HepG2 (cell line): ENCODE measurements around the gene SKIC2. TPM values are rescaled to one million over a fixed set of nuclear protein-coding genes. Genes with fewer than 3 reads are reported as not detected.

Source experiments
- BCLAF1 ChIP-seq: fragments of 450-650 bp; IDR thresholded peaks from 2 replicates; pipeline ENCODE4 v1.6.1; 2017; ENCODE audit warnings: mild to moderate bottlenecking
- BRCA1 ChIP-seq: sonication (generic); formaldehyde crosslinking; IDR thresholded peaks from 2 replicates; pipeline ENCODE4 v1.4.0; 2020; ENCODE audit warnings: missing genetic modification reagents
- BRD4 ChIP-seq: sonication (generic); formaldehyde crosslinking; IDR thresholded peaks from 2 replicates; pipeline ENCODE4 v1.4.0; 2020; ENCODE audit warnings: missing genetic modification reagents
- DBP ChIP-seq: sonication (generic); formaldehyde crosslinking; IDR thresholded peaks from 2 replicates; pipeline ENCODE4 v1.4.0; 2020; ENCODE audit warnings: missing genetic modification reagents; ENCODE audit errors: not compliant biosample characterization
- HDAC6 ChIP-seq: fragments of 200-600 bp; sonication (generic); IDR thresholded peaks from 2 replicates; pipeline ENCODE4 v1.7.0; 2017; ENCODE audit warnings: mild to moderate bottlenecking, antibody characterized with exemption, low read length, low read depth
- HNRNPK ChIP-seq: fragments of 200-400 bp; formaldehyde crosslinking; IDR thresholded peaks from 2 replicates; pipeline ENCODE4 v1.6.1; 2018; ENCODE audit warnings: low read length, low read depth, moderate library complexity, mild to moderate bottlenecking; ENCODE audit not compliant: poor library complexity, severe bottlenecking
- KDM1A ChIP-seq: IDR thresholded peaks from 2 replicates; pipeline ENCODE4 v1.6.1; 2016; ENCODE audit warnings: missing compliant biosample characterization
- KLF12 ChIP-seq: sonication (generic); formaldehyde crosslinking; IDR thresholded peaks from 2 replicates; pipeline ENCODE4 v1.4.0; 2020; ENCODE audit warnings: missing genetic modification reagents, borderline replicate concordance
- NFATC3 ChIP-seq: sonication (generic); formaldehyde crosslinking; IDR thresholded peaks from 2 replicates; pipeline ENCODE4 v1.5.1; 2020; ENCODE audit warnings: mild to moderate bottlenecking, missing genetic modification reagents
- RFXANK ChIP-seq: IDR thresholded peaks from 2 replicates; pipeline ENCODE4 v1.6.1; 2016
- RXRA ChIP-seq: sonication (generic); formaldehyde crosslinking; IDR thresholded peaks from 2 replicates; pipeline ENCODE4 v1.5.1; 2020; ENCODE audit warnings: missing genetic modification reagents
- XBP1 ChIP-seq: sonication (generic); formaldehyde crosslinking; IDR thresholded peaks from 2 replicates; pipeline ENCODE4 v1.5.0; 2020; ENCODE audit warnings: missing genetic modification reagents
- ZC3H13 ChIP-seq: sonication (generic); formaldehyde crosslinking; IDR thresholded peaks from 2 replicates; pipeline ENCODE4 v1.8.1; 2023; ENCODE audit warnings: mild to moderate bottlenecking, missing genetic modification reagents, moderate library complexity
- ZNF256 ChIP-seq: sonication (generic); formaldehyde crosslinking; conservative IDR thresholded peaks from 2 replicates; pipeline ENCODE4 v1.4.0; 2020; ENCODE audit warnings: missing genetic modification reagents
- ZNF383 ChIP-seq: sonication (generic); formaldehyde crosslinking; IDR thresholded peaks from 2 replicates; pipeline ENCODE4 v1.4.0; 2020; ENCODE audit warnings: missing genetic modification reagents, mild to moderate bottlenecking, borderline replicate concordance
- ZNF430 ChIP-seq: sonication (generic); formaldehyde crosslinking; IDR thresholded peaks from 2 replicates; pipeline ENCODE4 v1.9.0; 2021; ENCODE audit warnings: mild to moderate bottlenecking, missing genetic modification reagents
- ZNF441 ChIP-seq: sonication (generic); formaldehyde crosslinking; IDR thresholded peaks from 2 replicates; pipeline ENCODE4 v1.7.0; 2021; ENCODE audit warnings: missing genetic modification reagents, borderline replicate concordance
- ZNF775 ChIP-seq: sonication (generic); formaldehyde crosslinking; IDR thresholded peaks from 2 replicates; pipeline ENCODE4 v1.4.0; 2020; ENCODE audit warnings: missing genetic modification reagents, mild to moderate bottlenecking, moderate library complexity, borderline replicate concordance
- ZNF776 ChIP-seq: sonication (generic); formaldehyde crosslinking; IDR thresholded peaks from 2 replicates; pipeline ENCODE4 v1.4.0; 2020; ENCODE audit warnings: mild to moderate bottlenecking, missing genetic modification reagents
- polyA plus RNA-seq, 8 experiments: library from polyadenylated mRNA; depleted of rRNA in 3 of 8; stranded (reverse) in 7 of 8; unstranded in 1 of 8; fragments of >200 nt; fragmentation: Illumina TruSeq in 4 of 8; extraction: Trizol in 4 of 8; gene quantifications; 2 replicates each; pipeline versions ENCODE4 v1.2.1 to v1.2.3, GENCODE V29; 2011 to 2016; ENCODE audit warnings: low read depth in 4 of 8, missing spikeins in 1 of 8, mixed read lengths in 1 of 8; ENCODE audit not compliant: insufficient read depth in 1 of 8
- total RNA-seq, 5 experiments: library from RNA; depleted of rRNA; stranded (reverse); fragments of >200 nt; fragmentation: Illumina TruSeq; extraction: Trizol; gene quantifications; 2 replicates each; pipeline ENCODE4 v1.2.3, GENCODE V29; 2016; ENCODE audit warnings: low read depth in 1 of 5
- TF ChIP-seq, protein P1 (sequence below): sonication (generic); formaldehyde crosslinking; IDR thresholded peaks from 2 replicates; pipeline ENCODE4 v1.8.0; 2022; ENCODE audit warnings: missing genetic modification reagents, mild to moderate bottlenecking, moderate library complexity, borderline replicate concordance

SKIC2 gene
- total and polyA plus RNA-seq, 2 of the 13 experiments (the other 11 are each of a cell fraction or from before 2014, with no cell fraction given) = 67.1 to 68.4 TPM

- TF ChIP-seq BRCA1 = peak; percentile 93; the same call in 1 of the 2 replicates
- no peak for TF ChIP-seq ZNF383
- TF ChIP-seq HDAC6 = no peak
- TF ChIP-seq NFATC3 (CRISPR knock-in tag) = 0 out of 2 replicates have a peak, but pooled peaks have one; percentile 86
- TF ChIP-seq DBP (CRISPR knock-in tag) = peak; percentile 84
- 0 out of 2 replicates have a peak, but pooled peaks have one; percentile 83 for TF ChIP-seq ZC3H13 (CRISPR knock-in tag)
- TF ChIP-seq BCLAF1 = no peak
- TF ChIP-seq ZNF256 (CRISPR knock-in tag) = peak; percentile 80
- TF ChIP-seq RXRA = peak; percentile 75; the same call in 1 of the 2 replicates
- no peak for TF ChIP-seq ZNF776 (CRISPR knock-in tag)
- peak; percentile 97 for TF ChIP-seq HNRNPK
- peak; percentile 95 for TF ChIP-seq KLF12
- TF ChIP-seq ZNF430 (CRISPR knock-in tag) = peak; percentile 89
- no peak for TF ChIP-seq RFXANK (CRISPR knock-in tag)
- TF ChIP-seq BRD4 (CRISPR knock-in tag) = peak; percentile 52; the same call in 1 of the 2 replicates
- TF ChIP-seq, protein P1, sequence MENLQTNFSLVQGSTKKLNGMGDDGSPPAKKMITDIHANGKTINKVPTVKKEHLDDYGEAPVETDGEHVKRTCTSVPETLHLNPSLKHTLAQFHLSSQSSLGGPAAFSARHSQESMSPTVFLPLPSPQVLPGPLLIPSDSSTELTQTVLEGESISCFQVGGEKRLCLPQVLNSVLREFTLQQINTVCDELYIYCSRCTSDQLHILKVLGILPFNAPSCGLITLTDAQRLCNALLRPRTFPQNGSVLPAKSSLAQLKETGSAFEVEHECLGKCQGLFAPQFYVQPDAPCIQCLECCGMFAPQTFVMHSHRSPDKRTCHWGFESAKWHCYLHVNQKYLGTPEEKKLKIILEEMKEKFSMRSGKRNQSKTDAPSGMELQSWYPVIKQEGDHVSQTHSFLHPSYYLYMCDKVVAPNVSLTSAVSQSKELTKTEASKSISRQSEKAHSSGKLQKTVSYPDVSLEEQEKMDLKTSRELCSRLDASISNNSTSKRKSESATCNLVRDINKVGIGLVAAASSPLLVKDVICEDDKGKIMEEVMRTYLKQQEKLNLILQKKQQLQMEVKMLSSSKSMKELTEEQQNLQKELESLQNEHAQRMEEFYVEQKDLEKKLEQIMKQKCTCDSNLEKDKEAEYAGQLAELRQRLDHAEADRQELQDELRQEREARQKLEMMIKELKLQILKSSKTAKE (CRISPR knock-in tag) = no peak
- TF ChIP-seq KDM1A (CRISPR knock-in tag) = no peak; the same call in 1 of the 2 replicates
- peak; percentile 81; the same call in 1 of the 2 replicates for TF ChIP-seq XBP1 (CRISPR knock-in tag)
- no peak for TF ChIP-seq ZNF775 (CRISPR knock-in tag)
- no peak for TF ChIP-seq ZNF441
Measured at GRCh38 chr6:31958741-31959739, at the start of gene SKIC2, which contains the start of gene NELFE (continued).
